NOMO-1 treated with DMSO at 0.1 percent for 48 hours (cell line): ENCODE data around the gene SLC29A4.
"Not testable (repeated sequence)": the region's sequence is repeated elsewhere in the genome, so short reads cannot be mapped to it uniquely, and the experiment has no call there.

ENCODE experiments used
- DNase-seq: peaks from one replicate; lab custom pipeline; 2025; ENCODE audit not compliant: unreplicated experiment; lab: John Stamatoyannopoulos, UW

The SLC29A4 gene

DNA sequence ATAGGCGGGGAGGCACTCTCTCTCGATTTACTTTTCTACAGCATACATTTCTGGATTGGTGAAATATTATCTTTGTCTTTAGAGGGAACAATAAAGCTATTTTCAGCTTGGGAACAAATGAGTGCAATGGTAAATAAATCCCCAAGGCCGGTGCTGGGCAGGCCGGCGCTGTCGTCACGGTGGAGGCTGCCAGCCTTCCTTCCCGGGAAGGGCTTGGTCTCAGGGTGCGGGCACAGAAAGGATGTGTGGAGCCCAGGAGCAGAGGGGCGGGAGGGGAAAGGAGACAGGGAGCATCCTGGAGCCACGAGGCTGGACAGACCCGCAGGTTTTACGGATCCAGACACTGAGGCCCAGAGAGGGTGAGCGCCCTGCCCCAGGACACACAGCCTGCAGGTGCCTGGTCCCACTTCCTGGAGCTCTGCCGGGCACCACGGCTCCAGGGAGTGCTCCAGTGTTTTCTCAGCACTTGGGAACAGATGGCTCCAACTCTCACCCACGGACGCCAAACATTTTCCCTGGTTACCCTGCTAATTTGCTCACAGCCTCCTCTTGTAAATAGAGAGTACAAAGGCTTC, 8.8 kb upstream of the SLC29A4 start:
- DNase-seq: not testable (repeated sequence)

DNA sequence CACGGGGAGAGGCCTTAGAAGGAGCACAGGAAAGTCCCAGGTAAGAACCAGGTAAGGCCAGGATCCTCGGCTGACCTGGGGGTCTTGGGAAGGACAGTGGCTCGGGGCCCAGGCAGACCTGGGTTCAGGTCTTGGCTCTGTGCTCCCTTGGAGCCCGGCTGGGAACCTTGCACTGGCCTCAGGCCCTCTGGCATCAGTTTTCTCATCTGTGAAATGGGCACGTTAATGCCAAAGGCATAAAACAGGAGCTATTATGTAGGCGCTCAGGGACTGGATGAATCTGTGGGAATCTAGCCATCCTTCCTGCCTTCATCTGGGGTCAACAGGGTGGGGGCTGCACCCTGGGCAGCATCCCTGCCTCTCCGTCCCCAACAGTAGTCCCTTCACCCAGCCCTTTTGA, 8.3 kb upstream of the SLC29A4 start:
- DNase-seq: no peak

DNA sequence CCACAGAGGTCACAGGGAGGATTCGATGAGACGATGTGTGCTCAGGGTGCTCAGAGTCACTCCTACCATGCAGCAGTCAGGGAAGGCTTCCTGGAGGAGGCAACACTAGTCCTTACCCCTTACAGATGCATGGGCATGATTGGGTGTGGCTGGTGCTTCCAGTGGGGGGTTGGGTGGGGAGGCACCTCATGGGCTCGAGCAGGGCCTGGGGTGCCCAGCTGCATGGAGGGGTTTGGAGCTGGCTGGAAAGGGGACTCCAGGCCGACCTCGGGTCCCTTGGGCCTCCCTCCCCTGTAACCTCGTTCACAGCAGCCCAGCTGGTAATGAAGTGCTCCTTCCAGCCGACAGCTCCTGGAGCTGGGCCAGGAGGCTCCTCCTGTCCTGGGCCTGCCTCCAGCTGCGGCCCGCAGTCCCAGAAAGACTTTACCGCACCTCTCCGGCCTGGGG, 7.7 kb upstream of the SLC29A4 start:
- not testable (repeated sequence) for DNase-seq

DNA sequence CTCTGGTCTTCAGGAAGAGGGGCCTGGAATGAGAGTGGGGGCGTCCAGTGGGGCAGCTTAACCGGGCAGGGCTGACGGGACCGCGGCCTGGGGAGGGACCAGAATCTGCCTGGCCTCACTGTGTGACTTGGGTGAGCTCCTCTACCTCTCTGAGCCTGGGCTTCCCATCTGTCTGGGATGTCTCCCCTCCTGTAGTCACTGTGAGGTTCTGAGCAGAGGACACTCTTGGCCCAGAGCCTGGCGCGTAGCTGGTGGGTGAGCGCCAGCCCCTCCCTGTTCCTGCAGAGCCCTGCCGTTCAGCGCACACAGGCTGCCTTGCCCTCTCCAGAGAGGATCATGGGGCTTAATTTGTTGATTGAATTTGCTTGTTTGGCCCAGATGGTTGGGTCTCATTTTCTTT, 7.2 kb upstream of the SLC29A4 start:
- not testable (repeated sequence) for DNase-seq

DNA sequence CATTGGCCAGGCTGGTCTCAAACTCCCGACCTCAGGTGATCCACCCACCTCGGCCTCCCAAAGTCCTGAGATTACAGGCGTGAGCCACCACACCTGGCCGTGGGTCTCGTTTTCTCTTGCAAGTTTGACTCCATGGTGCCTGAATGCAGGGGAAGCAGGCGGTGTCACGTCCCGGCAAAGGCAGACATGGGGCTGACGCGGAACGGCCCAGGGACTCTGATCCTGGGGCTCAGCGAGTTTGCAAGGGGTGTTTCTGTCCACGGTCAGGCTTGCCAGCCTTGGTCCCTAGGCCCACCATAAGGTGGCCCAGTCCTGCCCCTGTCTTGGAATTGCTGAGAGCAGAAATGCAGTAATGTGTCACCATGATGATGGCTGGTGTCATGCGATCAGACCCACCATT, 6.6 kb upstream of the SLC29A4 start:
- not testable (repeated sequence) for DNase-seq

DNA sequence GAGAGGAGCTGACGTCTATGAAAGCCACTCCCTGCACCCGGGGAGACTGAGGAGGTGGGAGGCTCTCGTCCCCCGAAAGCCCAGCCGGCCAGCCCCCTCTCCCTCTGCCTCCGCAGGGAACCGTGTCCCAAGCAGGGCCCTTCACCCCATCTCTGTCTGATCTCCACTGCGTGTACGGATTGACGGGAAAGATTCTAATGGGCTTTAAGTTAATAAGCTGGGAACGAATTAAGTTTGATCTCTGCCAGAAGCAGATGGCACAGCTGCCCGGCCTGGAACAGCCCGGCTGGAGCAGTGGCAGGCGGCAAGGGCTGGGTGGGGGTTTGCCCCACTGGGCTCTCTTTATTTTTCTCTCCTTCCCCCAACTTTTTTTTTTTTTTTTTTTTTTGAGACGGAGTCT, 6.1 kb upstream of the SLC29A4 start:
- no peak for DNase-seq

DNA sequence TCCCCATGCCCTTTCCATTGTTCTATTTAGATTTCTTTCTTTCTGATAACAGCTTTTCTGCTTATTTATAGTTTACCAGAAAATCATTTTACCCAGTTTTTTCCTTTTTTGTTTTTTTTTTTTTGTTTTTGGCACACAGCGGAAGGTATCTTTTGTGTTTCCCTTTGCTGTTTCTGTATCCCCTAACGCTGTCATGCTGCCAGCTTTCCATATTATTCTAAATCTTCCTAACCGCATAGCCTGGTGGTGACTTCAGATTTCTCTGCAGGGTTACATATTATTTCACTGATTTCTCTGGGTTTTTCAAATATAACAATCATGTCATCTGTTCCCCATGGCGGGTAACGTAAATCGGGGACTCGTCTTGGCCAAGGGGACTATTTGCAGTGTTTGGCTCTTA, 4.0 kb upstream of the SLC29A4 start:
- DNase-seq: no peak

DNA sequence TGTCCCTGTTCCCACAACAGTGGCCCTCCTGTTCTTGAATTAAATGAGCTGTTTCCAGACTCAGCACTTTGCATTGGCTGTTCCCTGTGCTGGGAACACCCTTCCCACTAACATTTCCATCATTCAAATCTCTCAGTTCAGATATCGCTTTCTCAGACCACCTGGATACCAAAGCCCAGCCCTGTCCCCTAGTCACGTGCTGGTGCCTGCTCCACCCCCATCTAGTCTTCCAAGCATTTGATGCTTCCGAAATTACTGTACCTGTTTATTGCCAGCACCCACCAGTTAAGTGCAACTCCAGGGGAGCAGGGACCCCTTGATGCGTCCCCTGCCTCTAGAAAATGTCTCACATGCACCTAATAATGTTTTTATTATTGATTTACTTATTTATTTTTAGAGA, 3.0 kb upstream of the SLC29A4 start:
- no peak for DNase-seq

DNA sequence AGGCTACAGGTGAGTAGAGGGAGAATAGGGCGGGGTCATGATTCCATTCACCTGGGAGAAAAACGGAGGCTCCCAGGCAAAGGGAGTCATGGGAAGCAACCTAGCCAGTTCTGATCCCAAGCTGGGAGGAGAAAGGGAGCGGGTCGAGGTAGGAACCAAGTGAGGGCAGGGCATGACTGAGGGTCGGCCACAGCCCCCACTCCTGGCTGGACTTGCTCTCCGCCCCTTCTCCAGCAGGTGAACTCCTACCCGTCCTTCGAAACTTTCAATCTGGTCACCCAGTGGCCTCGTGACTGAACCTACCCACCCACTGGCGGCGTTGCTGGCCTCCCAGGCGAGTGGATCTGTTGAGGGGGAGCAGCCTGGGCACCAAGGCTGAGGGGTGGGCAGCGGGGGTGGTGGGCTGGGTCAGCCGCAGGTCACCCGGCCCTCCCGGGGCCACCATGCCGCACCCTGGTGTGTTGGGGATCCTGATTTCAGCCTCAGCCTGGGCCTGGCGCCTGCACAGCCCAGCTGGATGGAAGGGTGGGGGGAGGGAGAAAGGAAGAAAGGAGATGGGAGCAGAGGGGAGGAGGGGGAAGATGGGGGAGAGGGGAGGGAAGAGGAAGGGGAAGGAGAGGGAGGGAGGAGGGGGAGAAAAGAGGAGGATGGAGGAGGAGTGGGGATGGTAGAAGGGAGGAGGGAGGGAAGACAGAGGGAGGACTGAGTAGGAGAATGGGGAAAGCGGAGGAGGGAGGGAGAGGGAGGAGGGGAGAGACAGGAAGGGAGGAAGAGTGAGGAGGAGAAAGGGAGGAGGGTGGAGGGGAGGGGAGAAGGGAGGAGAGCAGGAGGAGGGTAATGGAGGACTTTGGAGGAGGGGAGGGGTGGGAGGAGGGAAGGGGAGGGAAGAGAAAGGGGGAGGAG, 894 bp upstream of the SLC29A4 start:
- not testable (repeated sequence) for DNase-seq

DNA sequence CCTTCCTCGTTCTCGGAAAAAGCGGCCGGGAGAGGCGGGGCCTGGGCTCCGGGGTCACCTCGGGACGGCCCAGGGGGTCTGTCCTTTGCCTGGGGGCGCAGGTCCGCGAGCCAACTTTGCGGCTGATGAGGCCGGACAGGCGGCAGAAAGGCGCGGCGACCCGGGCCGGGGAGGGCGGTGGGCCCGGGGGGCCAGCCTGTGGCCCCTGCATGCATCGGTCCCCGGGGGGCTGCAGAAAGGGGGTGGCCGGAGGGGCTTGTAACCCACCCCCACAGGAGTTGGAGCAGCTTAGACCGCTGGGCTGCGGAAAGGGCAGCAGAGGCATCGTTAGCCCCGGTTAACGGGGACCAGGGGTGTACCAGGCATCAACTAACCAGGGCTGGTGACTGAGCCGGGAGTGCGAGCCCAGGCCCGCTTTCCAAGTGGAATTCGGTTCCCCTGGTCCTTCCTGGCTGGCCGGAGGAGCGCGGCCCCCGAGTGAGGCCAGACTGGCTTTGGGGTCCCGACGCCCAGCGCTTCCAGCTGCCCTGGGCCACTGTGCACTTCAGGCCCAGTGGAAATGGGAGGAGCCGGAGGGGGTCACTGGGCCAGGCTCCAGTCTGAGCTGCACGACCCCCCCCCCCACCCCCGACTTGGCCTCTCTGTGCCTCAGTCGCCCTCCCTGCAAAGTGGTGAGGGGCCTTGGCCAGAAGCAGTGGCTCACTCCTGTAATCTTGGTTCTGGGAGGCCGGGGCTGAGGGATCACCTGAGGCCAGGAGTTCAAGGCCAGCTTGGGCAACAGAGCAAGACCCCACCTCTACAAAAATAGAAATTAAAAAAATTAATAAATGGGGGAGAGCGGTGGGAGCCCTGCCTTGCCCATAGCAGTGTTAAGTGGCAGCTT, 919 bp downstream of the SLC29A4 start:
- no peak for DNase-seq

DNA sequence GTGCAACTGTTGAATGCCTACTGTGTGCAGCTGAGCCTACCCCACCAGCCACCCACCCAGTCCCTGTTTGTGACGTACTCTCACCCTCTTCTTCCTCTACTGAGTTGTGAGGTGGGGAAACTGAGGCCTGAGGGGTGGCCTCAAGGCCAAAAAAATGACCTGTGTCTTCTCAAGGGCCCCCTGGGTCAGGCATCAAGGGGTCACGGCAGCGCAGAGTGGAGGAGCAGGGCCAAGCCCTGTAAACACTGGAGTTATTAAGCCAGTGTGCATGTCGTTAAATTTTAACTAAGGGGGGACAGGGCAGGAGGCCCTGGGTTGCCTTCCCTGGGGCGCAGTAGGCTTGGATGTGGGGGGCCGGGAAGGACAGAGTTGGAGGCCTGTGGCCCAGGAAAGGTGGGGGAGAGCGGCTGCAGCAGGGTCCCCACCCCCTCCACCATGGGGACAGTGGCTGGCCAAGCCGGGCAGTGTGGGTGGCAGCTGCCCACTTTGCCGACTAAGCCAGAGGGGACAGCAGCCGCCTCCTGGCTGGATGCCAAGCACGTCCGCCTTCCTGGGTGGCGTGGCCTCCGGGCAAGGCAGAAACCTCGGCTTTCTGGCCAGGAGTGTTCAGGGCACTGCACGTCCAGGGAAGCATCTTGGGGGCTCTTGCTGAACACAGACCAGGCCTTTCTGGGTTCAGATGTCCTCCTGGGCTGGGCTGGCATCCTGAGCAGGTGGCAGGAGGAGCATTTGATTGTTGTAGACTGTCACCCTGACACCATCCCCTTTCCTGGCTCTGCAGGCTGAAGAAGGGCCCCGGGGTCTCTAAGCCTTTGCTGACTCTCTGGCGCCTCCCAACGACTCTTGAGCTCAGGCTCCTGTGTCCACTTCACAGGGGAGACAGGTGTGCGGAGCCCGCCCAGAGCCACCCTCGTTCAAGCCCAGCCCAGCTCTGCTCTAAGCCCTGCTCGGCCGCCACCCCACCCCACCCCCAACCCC, 1.9 kb downstream of the SLC29A4 start:
- DNase-seq: peak; percentile 48

DNA sequence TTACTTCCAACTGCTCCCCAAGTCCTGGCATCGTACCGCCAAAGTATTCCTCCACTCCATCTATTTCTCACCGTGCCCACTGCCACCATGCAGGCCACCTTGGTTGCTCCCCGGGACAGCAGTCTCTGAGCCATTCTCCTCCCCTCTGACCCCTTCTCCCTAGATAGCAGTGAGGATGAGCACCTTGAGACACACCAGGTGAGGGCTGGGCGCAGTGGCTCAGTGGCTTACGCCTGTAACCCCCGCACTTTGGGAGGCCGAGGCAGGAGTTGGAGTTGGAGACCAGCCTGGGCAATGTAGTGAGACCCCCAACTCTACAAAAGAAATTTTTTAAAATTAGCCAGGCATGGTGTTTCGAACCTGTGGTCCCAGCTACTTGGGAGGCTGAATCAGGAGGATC, 4.2 kb downstream of the SLC29A4 start:
- no peak for DNase-seq

DNA sequence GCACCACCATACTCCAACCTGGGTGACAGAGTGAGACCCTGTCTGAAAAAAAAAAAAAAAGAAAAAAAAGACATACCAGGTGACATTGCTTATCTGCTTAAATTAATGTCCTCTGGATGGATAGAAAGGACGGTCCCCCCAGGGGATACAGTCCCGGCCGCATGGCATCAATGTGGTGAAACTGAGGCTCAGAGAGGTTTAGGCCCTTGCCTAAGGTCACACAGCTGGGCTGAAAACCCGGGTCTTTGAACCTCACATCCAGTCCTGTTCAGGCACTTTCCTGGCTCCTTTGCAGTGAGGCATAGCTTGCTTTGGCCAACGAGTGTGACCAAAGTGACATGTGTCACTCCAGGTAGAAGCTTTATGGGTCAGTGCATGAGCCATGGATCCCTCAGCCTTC, 4.6 kb downstream of the SLC29A4 start:
- not testable (repeated sequence) for DNase-seq

DNA sequence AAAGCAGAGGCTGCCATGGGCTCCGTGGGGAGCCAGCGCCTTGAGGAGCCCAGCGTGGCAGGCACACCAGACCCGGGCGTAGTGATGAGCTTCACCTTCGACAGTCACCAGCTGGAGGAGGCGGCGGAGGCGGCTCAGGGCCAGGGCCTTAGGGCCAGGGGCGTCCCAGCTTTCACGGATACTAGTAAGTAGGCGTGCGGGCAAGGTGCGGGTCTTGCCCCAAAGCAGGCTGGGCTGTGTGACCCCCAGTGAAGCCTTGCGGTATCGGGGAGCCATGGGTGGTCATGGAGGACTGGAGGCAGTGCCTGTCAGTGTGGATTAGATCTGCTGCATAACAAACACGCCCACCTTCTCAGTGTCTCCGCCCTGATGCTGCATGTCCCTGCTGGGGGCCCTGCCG, 5.1 kb downstream of the SLC29A4 start:
- DNase-seq: no peak

DNA sequence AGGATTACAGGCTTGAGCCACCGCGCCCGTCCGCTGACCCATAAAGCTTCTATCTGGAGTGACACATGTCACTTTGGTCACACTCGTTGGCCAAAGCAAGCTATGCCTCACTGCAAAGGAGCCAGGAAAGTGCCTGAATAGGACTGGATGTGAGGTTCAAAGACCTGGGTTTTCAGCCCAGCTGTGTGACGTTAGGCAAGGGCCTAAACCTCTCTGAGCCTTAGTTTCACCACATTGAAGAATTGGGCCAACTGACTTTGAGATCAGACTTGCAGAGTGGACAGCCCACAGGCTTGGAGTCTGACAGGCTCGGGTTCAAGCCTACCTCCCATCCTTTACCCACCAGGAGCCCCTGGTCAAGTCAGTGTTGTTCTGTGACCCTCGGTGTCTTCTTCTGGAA, 5.8 kb downstream of the SLC29A4 start:
- DNase-seq: not testable (repeated sequence)

DNA sequence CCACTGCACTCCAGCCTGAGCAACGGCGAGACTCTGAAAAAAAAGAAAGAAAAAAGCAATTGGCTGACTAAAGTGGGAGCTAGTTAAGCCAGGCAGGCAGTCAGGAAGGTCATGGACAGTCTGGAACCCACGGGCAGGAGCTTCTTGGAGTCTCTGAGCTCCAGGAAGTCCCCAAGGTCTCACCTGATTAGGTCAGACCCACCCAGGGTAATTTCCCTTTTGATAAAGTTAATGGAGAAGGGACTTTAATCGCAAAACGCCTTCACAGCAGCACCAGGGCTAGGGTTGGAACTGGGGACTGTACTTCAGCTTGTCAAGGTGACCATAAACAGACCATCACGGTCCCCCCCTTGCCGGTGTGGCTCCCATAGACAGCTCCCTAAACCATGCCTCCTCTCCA, 6.6 kb downstream of the SLC29A4 start:
- DNase-seq: no peak

DNA sequence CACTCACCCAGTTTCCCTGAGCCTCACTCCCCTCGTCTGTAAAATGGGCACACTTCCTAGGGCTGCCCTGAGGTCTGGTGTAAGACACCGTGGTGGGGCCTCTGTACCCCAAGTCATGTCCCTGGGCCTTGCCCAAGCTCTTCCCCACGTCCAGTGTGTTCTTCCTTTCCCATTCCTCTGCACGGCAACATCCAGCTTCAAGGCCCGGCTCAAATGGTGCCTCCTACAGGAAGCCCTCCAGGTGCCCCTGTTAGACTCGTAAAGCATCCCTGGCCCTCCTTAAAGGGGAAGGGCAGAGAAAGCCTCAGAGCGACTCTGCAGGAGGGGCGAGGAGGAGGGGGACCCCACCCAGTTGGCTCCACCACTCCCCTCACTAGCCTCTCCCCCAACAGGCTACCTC, 8.6 kb downstream of the SLC29A4 start:
- DNase-seq: no peak

DNA sequence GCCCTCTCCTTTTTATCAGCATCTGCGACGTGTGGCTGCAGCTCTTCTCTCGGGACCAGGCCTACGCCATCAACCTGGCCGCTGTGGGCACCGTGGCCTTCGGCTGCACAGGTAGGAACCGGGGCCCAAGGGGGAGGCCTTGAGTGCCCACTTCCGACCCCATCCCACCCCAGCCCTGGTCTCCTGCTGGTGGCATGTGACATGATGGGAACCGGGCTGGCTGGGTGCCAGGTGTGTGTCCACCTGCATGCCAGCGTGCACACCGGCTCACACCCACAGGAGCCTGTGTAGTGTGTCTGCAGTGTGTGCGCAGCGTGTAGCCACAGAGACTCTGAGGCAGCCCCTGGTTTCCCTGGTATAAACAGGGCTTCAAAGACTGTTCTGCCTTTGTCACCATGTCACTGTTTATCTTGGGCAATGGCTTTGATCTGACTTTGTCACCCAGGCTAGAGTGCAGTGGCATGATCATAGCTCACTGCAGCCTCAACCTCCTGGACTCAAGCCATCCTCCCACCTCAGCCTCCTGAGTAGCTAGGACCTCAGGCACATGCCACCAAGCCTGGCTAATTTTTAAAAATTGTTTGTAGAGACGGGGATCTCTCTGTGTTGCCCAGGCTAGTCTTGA, 9.1 kb downstream of the SLC29A4 start:
- not testable (repeated sequence) for DNase-seq

DNA sequence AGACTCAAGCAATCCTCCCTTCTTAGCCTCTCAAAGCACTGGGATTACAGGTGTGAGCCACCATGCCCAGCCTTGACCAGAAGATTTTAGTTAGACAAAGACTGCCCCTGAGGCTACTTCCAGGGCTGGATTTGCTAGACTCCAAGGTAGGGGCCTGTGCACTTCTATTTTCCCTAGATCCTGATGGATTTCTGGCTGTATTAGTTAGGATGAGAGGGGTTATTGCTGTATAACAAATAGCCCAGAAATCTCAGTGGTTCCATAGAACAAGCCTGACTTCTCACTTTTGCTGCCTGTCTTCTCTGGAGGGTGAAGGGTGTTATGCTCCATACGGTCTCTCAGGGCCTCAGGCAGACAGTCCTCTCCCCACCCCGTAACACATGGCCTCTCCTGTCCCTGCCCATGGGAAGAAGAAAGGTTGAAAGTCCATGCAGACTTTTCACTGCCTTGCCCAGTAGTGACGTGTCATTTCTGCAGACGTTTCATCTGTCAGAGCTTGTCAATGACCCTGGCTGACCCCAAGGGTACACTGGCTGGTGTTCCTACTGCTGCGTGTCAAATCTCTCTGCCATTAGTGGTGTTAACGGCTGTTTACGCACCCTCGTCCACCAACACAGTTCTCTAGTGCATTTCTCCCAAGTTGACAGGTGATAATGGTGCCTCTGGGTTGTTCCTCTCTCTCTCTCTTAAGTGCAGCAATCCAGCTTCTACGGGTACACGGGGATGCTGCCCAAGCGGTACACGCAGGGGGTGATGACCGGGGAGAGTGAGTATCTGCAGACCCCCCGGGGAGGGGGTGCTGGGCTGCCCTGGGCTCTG, 11.6 kb downstream of the SLC29A4 start:
- DNase-seq: no peak
